ENCODE data around the gene CIDEB.

Gene CIDEB

GRCh38 chr14:24296341-24297157 lies 11.2 kb downstream of the CIDEB start:
- H3K27ac ChIP-seq (ENCODE audit: low read depth, low read length) = no peak overlapping the region
- H3K4me3 ChIP-seq (ENCODE audit: low read depth in 1 of 2, low read length in 2 of 2) = no peak overlapping the region

GRCh38 chr14:24293525-24293924 lies 14.3 kb downstream of the CIDEB start:
- H3K4me3 ChIP-seq (ENCODE audit: low read depth in 1 of 2, low read length in 2 of 2) = no peak overlapping the region
- H3K9me3 ChIP-seq (ENCODE audit: low read length) = no peaks in the 10 kb centered on the region
- no peak overlapping the region for H3K27ac ChIP-seq (ENCODE audit: low read depth, low read length)
- no peak overlapping the region for H3K9ac ChIP-seq (ENCODE audit: low read length)
- H3K27me3 ChIP-seq (ENCODE audit: control insufficient read depth in 1 of 2, insufficient read depth in 2 of 2, low read length in 2 of 2) = no peaks in the 10 kb centered on the region
- H3K4me1 ChIP-seq (ENCODE audit: insufficient read depth, low read length) = peaks cover 6% of the 10 kb centered on the region
- peaks cover 49% of the 10 kb centered on the region for H3K36me3 ChIP-seq (ENCODE audit: insufficient read depth, low read length)

More at GRCh38 chr14:24296341-24297157, 11.2 kb downstream of the CIDEB start:
- no peaks in the 10 kb centered on the region for H3K9me3 ChIP-seq (ENCODE audit: low read length)
- H3K27me3 ChIP-seq (ENCODE audit: control insufficient read depth in 1 of 2, insufficient read depth in 2 of 2, low read length in 2 of 2) = no peaks in the 10 kb centered on the region
- H3K4me1 ChIP-seq (ENCODE audit: insufficient read depth, low read length) = peaks cover 22% of the 10 kb centered on the region
- H3K9ac ChIP-seq (ENCODE audit: low read length) = no peak overlapping the region
- H3K36me3 ChIP-seq (ENCODE audit: insufficient read depth, low read length) = peaks cover 32% of the 10 kb centered on the region

DNA sequence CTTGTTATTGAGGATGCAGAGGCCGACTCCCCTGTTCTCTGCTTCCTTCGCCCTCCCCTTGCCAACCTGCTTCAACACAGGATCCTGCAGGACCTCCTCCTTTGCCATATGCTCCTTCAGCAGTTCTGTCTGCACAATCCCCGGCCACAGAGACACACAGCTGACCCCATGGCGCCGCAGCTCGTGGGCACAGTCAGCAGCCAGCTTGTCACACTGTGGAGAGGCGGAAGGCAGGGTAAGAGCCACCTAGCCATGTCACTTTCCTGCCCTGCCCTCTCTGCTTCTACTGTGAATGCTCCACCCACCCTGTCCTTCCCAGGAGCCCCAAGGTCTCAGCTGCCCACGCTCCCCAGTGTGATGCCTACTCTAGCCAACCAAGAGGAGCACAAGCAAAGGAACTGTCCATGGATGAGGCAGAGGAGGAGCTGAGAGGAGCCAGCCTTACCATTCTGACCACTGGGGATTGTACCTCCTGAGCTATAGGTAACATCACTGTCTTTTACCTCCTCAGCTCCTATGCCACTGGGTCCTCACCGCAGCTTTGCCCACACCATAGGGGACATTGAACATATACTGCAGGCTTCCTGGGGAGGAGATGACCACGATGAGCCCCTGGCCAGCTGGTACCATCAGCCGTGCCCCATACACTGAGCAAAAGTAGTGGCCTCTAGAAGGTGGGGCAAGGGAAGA lies 15.5 kb downstream of the CIDEB start:
- H3K27me3 ChIP-seq (ENCODE audit: control insufficient read depth in 1 of 2, insufficient read depth in 2 of 2, low read length in 2 of 2) = no peaks in the 10 kb centered on the region
- H3K27ac ChIP-seq (ENCODE audit: low read depth, low read length) = no peak overlapping the region
- H3K4me3 ChIP-seq (ENCODE audit: low read depth in 1 of 2, low read length in 2 of 2) = no peak overlapping the region
- H3K36me3 ChIP-seq (ENCODE audit: insufficient read depth, low read length) = peaks cover 49% of the 10 kb centered on the region
- H3K9ac ChIP-seq (ENCODE audit: low read length) = no peak overlapping the region
- peaks cover 5% of the 10 kb centered on the region for H3K4me1 ChIP-seq (ENCODE audit: insufficient read depth, low read length)
- no peaks in the 10 kb centered on the region for H3K9me3 ChIP-seq (ENCODE audit: low read length)

GRCh38 chr14:24291446-24292117 lies 16.2 kb downstream of the CIDEB start:
- Histone ChIP-seq H3K4me3 (ENCODE audit: low read depth in 1 of 2, low read length in 2 of 2) (no peak overlapping the region), H3K4me1 (ENCODE audit: insufficient read depth, low read length) (peaks cover 1% of the 10 kb centered on the region), H3K9ac (ENCODE audit: low read length) (no peak overlapping the region), H3K9me3 (ENCODE audit: low read length) (no peaks in the 10 kb centered on the region), H3K27ac (ENCODE audit: low read depth, low read length) (no peak overlapping the region), H3K27me3 (ENCODE audit: control insufficient read depth in 1 of 2, insufficient read depth in 2 of 2, low read length in 2 of 2) (no peaks in the 10 kb centered on the region), H3K36me3 (ENCODE audit: insufficient read depth, low read length) (peaks cover 49% of the 10 kb centered on the region)

- Histone ChIP-seq H3K27me3 (ENCODE audit: control insufficient read depth in 1 of 2, insufficient read depth in 2 of 2, low read length in 2 of 2) (no peaks in the 10 kb centered on the region), H3K4me1 (ENCODE audit: insufficient read depth, low read length) (no peaks in the 10 kb centered on the region), H3K27ac (ENCODE audit: low read depth, low read length) (no peak overlapping the region), H3K9ac (ENCODE audit: low read length) (no peak overlapping the region), H3K4me3 (ENCODE audit: low read depth in 1 of 2, low read length in 2 of 2) (no peak overlapping the region), H3K36me3 (ENCODE audit: insufficient read depth, low read length) (peaks cover 42% of the 10 kb centered on the region), H3K9me3 (ENCODE audit: low read length) (no peaks in the 10 kb centered on the region)
Measured at GRCh38 chr14:24290746-24291145, 17.0 kb downstream of the CIDEB start.

- Histone ChIP-seq H3K27ac (ENCODE audit: low read depth, low read length) (no peak overlapping the region), H3K4me3 (ENCODE audit: low read depth in 1 of 2, low read length in 2 of 2) (no peak overlapping the region), H3K9me3 (ENCODE audit: low read length) (no peaks in the 10 kb centered on the region), H3K27me3 (ENCODE audit: control insufficient read depth in 1 of 2, insufficient read depth in 2 of 2, low read length in 2 of 2) (no peaks in the 10 kb centered on the region), H3K4me1 (ENCODE audit: insufficient read depth, low read length) (no peaks in the 10 kb centered on the region), H3K36me3 (ENCODE audit: insufficient read depth, low read length) (peaks cover 35% of the 10 kb centered on the region), H3K9ac (ENCODE audit: low read length) (no peak overlapping the region)
Measured at GRCh38 chr14:24289649-24290280, 18.0 kb downstream of the CIDEB start.

GRCh38 chr14:24286996-24287395 lies 20.8 kb downstream of the CIDEB start:
- no peaks in the 10 kb centered on the region for H3K9me3 ChIP-seq (ENCODE audit: low read length)
- H3K9ac ChIP-seq (ENCODE audit: low read length) = no peak overlapping the region
- no peak overlapping the region for H3K4me3 ChIP-seq (ENCODE audit: low read depth in 1 of 2, low read length in 2 of 2)
- H3K36me3 ChIP-seq (ENCODE audit: insufficient read depth, low read length) = peaks cover 27% of the 10 kb centered on the region
- no peaks in the 10 kb centered on the region for H3K27me3 ChIP-seq (ENCODE audit: control insufficient read depth in 1 of 2, insufficient read depth in 2 of 2, low read length in 2 of 2)
- no peaks in the 10 kb centered on the region for H3K4me1 ChIP-seq (ENCODE audit: insufficient read depth, low read length)
- H3K27ac ChIP-seq (ENCODE audit: low read depth, low read length) = no peak overlapping the region

GRCh38 chr14:24285351-24285750 lies 22.4 kb downstream of the CIDEB start:
- H3K27ac ChIP-seq (ENCODE audit: low read depth, low read length) = no peak overlapping the region
- H3K4me1 ChIP-seq (ENCODE audit: insufficient read depth, low read length) = no peaks in the 10 kb centered on the region
- H3K4me3 ChIP-seq (ENCODE audit: low read depth in 1 of 2, low read length in 2 of 2) = no peak overlapping the region
- H3K9ac ChIP-seq (ENCODE audit: low read length) = no peak overlapping the region
- no peaks in the 10 kb centered on the region for H3K27me3 ChIP-seq (ENCODE audit: control insufficient read depth in 1 of 2, insufficient read depth in 2 of 2, low read length in 2 of 2)
- H3K9me3 ChIP-seq (ENCODE audit: low read length) = no peaks in the 10 kb centered on the region
- peaks cover 10% of the 10 kb centered on the region for H3K36me3 ChIP-seq (ENCODE audit: insufficient read depth, low read length)

- Histone ChIP-seq H3K27ac (ENCODE audit: low read depth, low read length) (no peak overlapping the region), H3K36me3 (ENCODE audit: insufficient read depth, low read length) (peaks cover 3% of the 10 kb centered on the region), H3K9me3 (ENCODE audit: low read length) (no peaks in the 10 kb centered on the region), H3K27me3 (ENCODE audit: control insufficient read depth in 1 of 2, insufficient read depth in 2 of 2, low read length in 2 of 2) (no peaks in the 10 kb centered on the region), H3K9ac (ENCODE audit: low read length) (no peak overlapping the region), H3K4me3 (ENCODE audit: low read depth in 1 of 2, low read length in 2 of 2) (no peak overlapping the region), H3K4me1 (ENCODE audit: insufficient read depth, low read length) (no peaks in the 10 kb centered on the region)
Measured at GRCh38 chr14:24284501-24285035, 23.2 kb downstream of the CIDEB start.

DNA sequence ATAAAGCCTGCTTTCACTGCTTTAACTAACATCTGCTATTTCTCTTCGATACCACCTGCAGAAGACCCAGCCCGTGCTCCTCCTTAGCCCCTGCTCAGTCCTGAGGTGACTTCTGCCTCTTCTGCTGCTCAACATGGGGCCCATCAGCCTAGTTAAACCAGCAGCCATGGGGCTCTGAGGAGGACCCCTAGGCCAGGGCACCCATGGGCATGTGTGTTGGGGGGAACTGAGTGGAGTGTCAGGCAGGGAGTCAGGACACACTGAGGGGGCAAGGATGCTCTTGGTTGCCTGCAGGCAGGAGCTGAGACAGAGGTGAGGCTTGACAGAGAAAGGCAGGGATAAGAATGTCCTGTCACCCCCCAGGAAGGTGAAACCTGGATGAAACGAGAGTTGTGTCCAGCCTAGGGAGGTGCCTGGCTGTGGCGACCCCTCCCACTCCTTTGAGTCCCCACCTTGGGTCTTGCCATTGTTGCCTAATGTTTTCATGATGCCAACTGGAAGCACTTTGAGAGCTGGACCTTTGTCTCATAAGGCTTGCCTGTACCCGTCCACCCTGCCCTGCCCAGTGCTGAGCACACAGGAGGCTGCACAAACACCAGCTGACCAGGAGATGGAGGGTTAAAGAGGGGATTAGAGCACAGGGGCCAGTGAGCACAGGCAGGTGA lies 23.8 kb downstream of the CIDEB start:
- Histone ChIP-seq H3K27ac (ENCODE audit: low read depth, low read length) (no peak overlapping the region), H3K36me3 (ENCODE audit: insufficient read depth, low read length) (no peaks in the 10 kb centered on the region), H3K4me3 (ENCODE audit: low read depth in 1 of 2, low read length in 2 of 2) (no peak overlapping the region), H3K9me3 (ENCODE audit: low read length) (no peaks in the 10 kb centered on the region), H3K4me1 (ENCODE audit: insufficient read depth, low read length) (no peaks in the 10 kb centered on the region), H3K9ac (ENCODE audit: low read length) (no peak overlapping the region), H3K27me3 (ENCODE audit: control insufficient read depth in 1 of 2, insufficient read depth in 2 of 2, low read length in 2 of 2) (no peaks in the 10 kb centered on the region)

Data from muscle layer of colon (tissue), 2 donors.